ENCODE data around the gene PKNOX2. TPM values are rescaled to one million over a fixed set of nuclear protein-coding genes. Genes with fewer than 3 reads are reported as not detected.

The PKNOX2 gene
- total RNA-seq, 1 experiment from 2014 or later, result 3.7 TPM

DNA sequence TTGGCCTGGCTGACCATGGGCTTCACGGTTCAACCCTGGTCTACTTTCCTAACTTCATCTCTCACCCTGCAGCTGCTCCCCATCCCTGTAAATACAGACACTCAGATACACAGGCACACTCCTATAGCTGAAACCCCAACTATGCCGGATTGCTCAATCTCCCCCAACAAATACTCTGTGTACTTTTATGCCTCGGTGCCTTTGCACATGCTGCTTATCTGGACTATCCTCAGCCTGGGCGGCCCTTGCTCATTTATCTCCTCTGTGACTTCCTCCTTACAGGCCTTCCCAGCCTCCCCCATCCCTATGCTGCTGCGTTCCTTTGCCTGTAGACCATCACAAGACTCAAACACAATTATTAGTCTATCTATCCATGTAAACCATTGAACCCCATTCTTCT lies 76.6 kb downstream of the PKNOX2 start:
- no peak for ATAC-seq
- no peak overlapping the region for H3K27ac Mint-ChIP-seq

DNA sequence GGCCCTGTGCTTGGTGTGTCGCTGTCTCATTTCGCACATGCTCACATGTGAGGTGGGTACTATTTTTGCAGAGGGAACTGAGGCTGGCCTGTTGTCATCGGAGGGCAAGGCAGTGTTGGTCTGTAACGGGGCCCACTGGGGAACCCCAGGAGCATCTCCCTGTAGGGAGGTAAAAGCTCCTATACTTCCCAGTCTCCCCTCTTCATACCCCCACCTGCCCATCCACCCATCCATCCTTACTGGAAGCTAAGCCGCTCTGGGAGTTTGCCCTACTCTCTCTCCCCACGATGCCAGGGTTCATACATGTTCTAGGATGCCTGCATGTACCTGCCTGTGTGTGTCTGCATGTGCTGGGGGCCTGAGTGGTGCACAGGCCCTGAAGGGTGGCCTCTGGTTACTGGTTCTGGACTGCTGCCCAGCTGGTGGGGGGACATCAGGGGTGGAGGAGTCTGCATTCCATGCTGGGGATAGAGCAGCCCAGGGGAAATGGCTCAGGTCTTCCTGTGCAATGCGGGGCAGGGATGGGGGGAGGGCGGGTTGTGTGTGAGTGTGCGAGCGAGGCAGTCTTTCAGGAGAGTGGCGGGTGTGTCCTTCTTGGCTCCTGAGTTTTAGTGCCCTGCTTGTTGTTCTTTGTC lies 77.7 kb downstream of the PKNOX2 start:
- DNase-seq (ENCODE audit: low spot score), result no peak
- no peak for ATAC-seq
- H3K27ac Mint-ChIP-seq, result no peak overlapping the region
- no peaks in the 10 kb centered on the region; the same call in 1 of the 2 replicates for H3K27me3 Mint-ChIP-seq (ENCODE audit: low read depth)
- peaks cover 31% of the 10 kb centered on the region for H3K4me1 Mint-ChIP-seq
- no peaks in the 10 kb centered on the region; the same call in 1 of the 2 replicates for H3K9me3 Mint-ChIP-seq
- ChIA-PET CTCF (no interaction called here), POLR2A (no interaction called here)
- H3K36me3 Mint-ChIP-seq, result no peaks in the 10 kb centered on the region
- TF ChIP-seq RELA (CRISPR knock-in tag; IDR thresholded peaks at IDR 0.05; ENCODE audit: borderline replicate concordance) (no peak), CREM (CRISPR knock-in tag; IDR thresholded peaks at IDR 0.05) (no peak)
- TF ChIP-seq, protein P1, sequence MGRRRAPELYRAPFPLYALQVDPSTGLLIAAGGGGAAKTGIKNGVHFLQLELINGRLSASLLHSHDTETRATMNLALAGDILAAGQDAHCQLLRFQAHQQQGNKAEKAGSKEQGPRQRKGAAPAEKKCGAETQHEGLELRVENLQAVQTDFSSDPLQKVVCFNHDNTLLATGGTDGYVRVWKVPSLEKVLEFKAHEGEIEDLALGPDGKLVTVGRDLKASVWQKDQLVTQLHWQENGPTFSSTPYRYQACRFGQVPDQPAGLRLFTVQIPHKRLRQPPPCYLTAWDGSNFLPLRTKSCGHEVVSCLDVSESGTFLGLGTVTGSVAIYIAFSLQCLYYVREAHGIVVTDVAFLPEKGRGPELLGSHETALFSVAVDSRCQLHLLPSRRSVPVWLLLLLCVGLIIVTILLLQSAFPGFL (CRISPR knock-in tag; IDR thresholded peaks at IDR 0.05; ENCODE audit: borderline replicate concordance), result no peak
- TF ChIP-seq, protein P2, sequence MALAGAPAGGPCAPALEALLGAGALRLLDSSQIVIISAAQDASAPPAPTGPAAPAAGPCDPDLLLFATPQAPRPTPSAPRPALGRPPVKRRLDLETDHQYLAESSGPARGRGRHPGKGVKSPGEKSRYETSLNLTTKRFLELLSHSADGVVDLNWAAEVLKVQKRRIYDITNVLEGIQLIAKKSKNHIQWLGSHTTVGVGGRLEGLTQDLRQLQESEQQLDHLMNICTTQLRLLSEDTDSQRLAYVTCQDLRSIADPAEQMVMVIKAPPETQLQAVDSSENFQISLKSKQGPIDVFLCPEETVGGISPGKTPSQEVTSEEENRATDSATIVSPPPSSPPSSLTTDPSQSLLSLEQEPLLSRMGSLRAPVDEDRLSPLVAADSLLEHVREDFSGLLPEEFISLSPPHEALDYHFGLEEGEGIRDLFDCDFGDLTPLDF (CRISPR knock-in tag; IDR thresholded peaks at IDR 0.05), result no peak
- H3K4me3 Mint-ChIP-seq, result no peak overlapping the region

More for the DNA sequence above, 76.6 kb downstream of the PKNOX2 start:
- Mint-ChIP-seq H3K4me3 (no peak overlapping the region), H3K4me1 (peaks cover 36% of the 10 kb centered on the region), H3K36me3 (peaks cover 4% of the 10 kb centered on the region; the same call in 1 of the 2 replicates), H3K9me3 (peaks cover 5% of the 10 kb centered on the region; the same call in 1 of the 2 replicates), H3K27me3 (ENCODE audit: low read depth) (no peaks in the 10 kb centered on the region; the same call in 1 of the 2 replicates)
- DNase-seq (ENCODE audit: low spot score), result no peak
- CTCF ChIA-PET, result interaction anchor here (1.4 kb wide), 1 partner anchor 150 kb away, joined by 3 read pairs; no protein-coding TSS in a partner anchor
- TF ChIP-seq SMAD3 (CRISPR knock-in tag; IDR thresholded peaks at IDR 0.05; ENCODE audit: borderline replicate concordance), result no peak
- TF ChIP-seq, protein P3, sequence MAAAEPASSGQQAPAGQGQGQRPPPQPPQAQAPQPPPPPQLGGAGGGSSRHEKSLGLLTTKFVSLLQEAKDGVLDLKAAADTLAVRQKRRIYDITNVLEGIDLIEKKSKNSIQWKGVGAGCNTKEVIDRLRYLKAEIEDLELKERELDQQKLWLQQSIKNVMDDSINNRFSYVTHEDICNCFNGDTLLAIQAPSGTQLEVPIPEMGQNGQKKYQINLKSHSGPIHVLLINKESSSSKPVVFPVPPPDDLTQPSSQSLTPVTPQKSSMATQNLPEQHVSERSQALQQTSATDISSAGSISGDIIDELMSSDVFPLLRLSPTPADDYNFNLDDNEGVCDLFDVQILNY (CRISPR knock-in tag; IDR thresholded peaks at IDR 0.05), result no peak
- TF ChIP-seq CREB1 (CRISPR knock-in tag; IDR thresholded peaks at IDR 0.05), result no peak
- TF ChIP-seq, protein P4, sequence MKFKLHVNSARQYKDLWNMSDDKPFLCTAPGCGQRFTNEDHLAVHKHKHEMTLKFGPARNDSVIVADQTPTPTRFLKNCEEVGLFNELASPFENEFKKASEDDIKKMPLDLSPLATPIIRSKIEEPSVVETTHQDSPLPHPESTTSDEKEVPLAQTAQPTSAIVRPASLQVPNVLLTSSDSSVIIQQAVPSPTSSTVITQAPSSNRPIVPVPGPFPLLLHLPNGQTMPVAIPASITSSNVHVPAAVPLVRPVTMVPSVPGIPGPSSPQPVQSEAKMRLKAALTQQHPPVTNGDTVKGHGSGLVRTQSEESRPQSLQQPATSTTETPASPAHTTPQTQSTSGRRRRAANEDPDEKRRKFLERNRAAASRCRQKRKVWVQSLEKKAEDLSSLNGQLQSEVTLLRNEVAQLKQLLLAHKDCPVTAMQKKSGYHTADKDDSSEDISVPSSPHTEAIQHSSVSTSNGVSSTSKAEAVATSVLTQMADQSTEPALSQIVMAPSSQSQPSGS (CRISPR knock-in tag; IDR thresholded peaks at IDR 0.05; ENCODE audit: borderline replicate concordance, low read depth), result no peak
- TF ChIP-seq CREM (CRISPR knock-in tag; IDR thresholded peaks at IDR 0.05), result no peak
- TF ChIP-seq TEAD4 (CRISPR knock-in tag; IDR thresholded peaks at IDR 0.05), result no peak
- no peak for TF ChIP-seq NFYB (CRISPR knock-in tag; conservative IDR thresholded peaks at IDR 0.05; ENCODE audit: low read depth)
- no peak for TF ChIP-seq ZBTB21 (CRISPR knock-in tag; IDR thresholded peaks at IDR 0.05; ENCODE audit: borderline replicate concordance)
- TF ChIP-seq MXD4 (CRISPR knock-in tag; IDR thresholded peaks at IDR 0.05; ENCODE audit: borderline replicate concordance), result no peak
- POLR2A ChIA-PET, result no interaction called here

DNA sequence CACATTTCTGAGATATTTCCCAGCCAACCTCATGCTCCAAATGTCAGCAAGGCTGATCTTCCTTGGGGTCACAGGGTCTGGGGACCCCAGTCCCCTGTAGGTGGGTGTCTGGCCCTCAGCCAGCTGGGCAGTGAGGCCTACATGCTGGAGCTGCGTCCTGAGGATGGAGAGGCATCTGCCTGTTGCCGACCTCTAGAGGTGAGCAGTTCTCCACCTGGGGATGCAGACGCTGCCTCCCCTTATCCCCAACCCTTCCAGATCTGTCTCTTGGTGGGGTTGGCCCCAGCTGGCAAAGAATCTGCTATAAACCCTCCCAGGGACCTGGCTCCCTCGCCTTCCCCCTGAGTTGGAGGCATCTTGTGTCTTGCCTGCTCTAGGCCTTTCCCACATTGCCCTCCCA lies 79.6 kb downstream of the PKNOX2 start:
- ATAC-seq (no peak), DNase-seq (ENCODE audit: low spot score) (no peak)
- no peak for TF ChIP-seq ETV6 (CRISPR knock-in tag; IDR thresholded peaks at IDR 0.05)
- TF ChIP-seq ZNF138 (CRISPR knock-in tag; conservative IDR thresholded peaks at IDR 0.05), result no peak
- TF ChIP-seq FOXK1 (CRISPR knock-in tag; IDR thresholded peaks at IDR 0.05), result no peak
- no peak for TF ChIP-seq ZNF219 (CRISPR knock-in tag; IDR thresholded peaks at IDR 0.05; ENCODE audit: borderline replicate concordance)
- TF ChIP-seq TEAD4 (CRISPR knock-in tag; IDR thresholded peaks at IDR 0.05), result no peak
- TF ChIP-seq, protein P5, sequence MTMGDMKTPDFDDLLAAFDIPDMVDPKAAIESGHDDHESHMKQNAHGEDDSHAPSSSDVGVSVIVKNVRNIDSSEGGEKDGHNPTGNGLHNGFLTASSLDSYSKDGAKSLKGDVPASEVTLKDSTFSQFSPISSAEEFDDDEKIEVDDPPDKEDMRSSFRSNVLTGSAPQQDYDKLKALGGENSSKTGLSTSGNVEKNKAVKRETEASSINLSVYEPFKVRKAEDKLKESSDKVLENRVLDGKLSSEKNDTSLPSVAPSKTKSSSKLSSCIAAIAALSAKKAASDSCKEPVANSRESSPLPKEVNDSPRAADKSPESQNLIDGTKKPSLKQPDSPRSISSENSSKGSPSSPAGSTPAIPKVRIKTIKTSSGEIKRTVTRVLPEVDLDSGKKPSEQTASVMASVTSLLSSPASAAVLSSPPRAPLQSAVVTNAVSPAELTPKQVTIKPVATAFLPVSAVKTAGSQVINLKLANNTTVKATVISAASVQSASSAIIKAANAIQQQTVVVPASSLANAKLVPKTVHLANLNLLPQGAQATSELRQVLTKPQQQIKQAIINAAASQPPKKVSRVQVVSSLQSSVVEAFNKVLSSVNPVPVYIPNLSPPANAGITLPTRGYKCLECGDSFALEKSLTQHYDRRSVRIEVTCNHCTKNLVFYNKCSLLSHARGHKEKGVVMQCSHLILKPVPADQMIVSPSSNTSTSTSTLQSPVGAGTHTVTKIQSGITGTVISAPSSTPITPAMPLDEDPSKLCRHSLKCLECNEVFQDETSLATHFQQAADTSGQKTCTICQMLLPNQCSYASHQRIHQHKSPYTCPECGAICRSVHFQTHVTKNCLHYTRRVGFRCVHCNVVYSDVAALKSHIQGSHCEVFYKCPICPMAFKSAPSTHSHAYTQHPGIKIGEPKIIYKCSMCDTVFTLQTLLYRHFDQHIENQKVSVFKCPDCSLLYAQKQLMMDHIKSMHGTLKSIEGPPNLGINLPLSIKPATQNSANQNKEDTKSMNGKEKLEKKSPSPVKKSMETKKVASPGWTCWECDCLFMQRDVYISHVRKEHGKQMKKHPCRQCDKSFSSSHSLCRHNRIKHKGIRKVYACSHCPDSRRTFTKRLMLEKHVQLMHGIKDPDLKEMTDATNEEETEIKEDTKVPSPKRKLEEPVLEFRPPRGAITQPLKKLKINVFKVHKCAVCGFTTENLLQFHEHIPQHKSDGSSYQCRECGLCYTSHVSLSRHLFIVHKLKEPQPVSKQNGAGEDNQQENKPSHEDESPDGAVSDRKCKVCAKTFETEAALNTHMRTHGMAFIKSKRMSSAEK (CRISPR knock-in tag; IDR thresholded peaks at IDR 0.05; ENCODE audit: borderline replicate concordance), result no peak
- no peak for TF ChIP-seq ZNF423 (CRISPR knock-in tag; IDR thresholded peaks at IDR 0.05)
- TF ChIP-seq SMAD4 (CRISPR knock-in tag; IDR thresholded peaks at IDR 0.05), result no peak
- no peak for TF ChIP-seq MXD4 (CRISPR knock-in tag; IDR thresholded peaks at IDR 0.05; ENCODE audit: borderline replicate concordance)
- no peak for TF ChIP-seq ZNF416 (CRISPR knock-in tag; IDR thresholded peaks at IDR 0.05)
- no peak for TF ChIP-seq ZNF317 (CRISPR knock-in tag; IDR thresholded peaks at IDR 0.05; ENCODE audit: borderline replicate concordance, low read depth)
- ChIA-PET POLR2A (no interaction called here), CTCF (interaction anchor here (0.6 to 1.0 kb wide), 4 partner anchors 10 to 85 kb away, joined by 3 to 4 read pairs (median 4); no protein-coding TSS in a partner anchor)
- no peaks in the 10 kb centered on the region; the same call in 1 of the 2 replicates for H3K27me3 Mint-ChIP-seq (ENCODE audit: low read depth)
- H3K27ac Mint-ChIP-seq, result no peak overlapping the region
- H3K36me3 Mint-ChIP-seq, result no peaks in the 10 kb centered on the region
- H3K9me3 Mint-ChIP-seq, result no peaks in the 10 kb centered on the region; the same call in 1 of the 2 replicates
- peaks cover 29% of the 10 kb centered on the region for H3K4me1 Mint-ChIP-seq
- H3K4me3 Mint-ChIP-seq, result no peak overlapping the region

Data from WTC11 (cell line).